K562 (cell line): ENCODE measurements around the gene MBOAT2. TPM values are rescaled to one million over a fixed set of nuclear protein-coding genes. Genes with fewer than 3 reads are reported as not detected.

Experiments used
- ATF7 ChIP-seq: fragments of 450-650 bp; IDR thresholded peaks from 2 replicates; pipeline ENCODE4 v1.7.1; 2014; ENCODE audit warnings: mild to moderate bottlenecking, moderate library complexity
- CTBP1 ChIP-seq: fragments of 450-650 bp; IDR thresholded peaks from 2 replicates; pipeline ENCODE4 v1.6.1; 2016; ENCODE audit warnings: borderline replicate concordance
- ETS2 ChIP-seq: IDR thresholded peaks from 2 replicates; pipeline ENCODE4 v1.6.1; 2016; ENCODE audit warnings: borderline replicate concordance, missing genetic modification characterization, mild to moderate bottlenecking, moderate library complexity, missing compliant biosample characterization; ENCODE audit not compliant: poor library complexity, severe bottlenecking
- GATA2 ChIP-seq: sonication (generic); formaldehyde crosslinking; IDR thresholded peaks from 2 replicates; pipeline ENCODE4 v1.4.0; 2020; ENCODE audit warnings: mild to moderate bottlenecking, missing genetic modification reagents
- NFE2 ChIP-seq: IDR thresholded peaks from 2 replicates; pipeline ENCODE4 v1.6.1; 2014; ENCODE audit warnings: antibody characterized with exemption, low read depth
- NRF1 ChIP-seq, 2 experiments: fragments of 450-650 bp; IDR thresholded peaks in 1 of 2; conservative IDR thresholded peaks in 1 of 2; 2 replicates each; pipeline ENCODE4 v1.6.1; 2014; ENCODE audit warnings: mild to moderate bottlenecking in 2 of 2
- RBM22 ChIP-seq: fragments of 200-400 bp; formaldehyde crosslinking; IDR thresholded peaks from 2 replicates; pipeline ENCODE4 v1.6.1; 2018; ENCODE audit warnings: low read length, low read depth; ENCODE audit not compliant: poor library complexity, severe bottlenecking
- SNIP1 ChIP-seq: fragments of 450-650 bp; IDR thresholded peaks from 2 replicates; pipeline ENCODE4 v1.7.1; 2017; ENCODE audit warnings: low read depth, mild to moderate bottlenecking
- THRAP3 ChIP-seq: fragments of 450-650 bp; IDR thresholded peaks from 2 replicates; pipeline ENCODE4 v1.6.1; 2016; ENCODE audit warnings: mild to moderate bottlenecking, inconsistent platforms, borderline replicate concordance
- WHSC1 ChIP-seq: IDR thresholded peaks from one replicate; pipeline ENCODE4 v1.6.1; 2012; ENCODE audit warnings: low read length, control low read depth, inconsistent platforms
- ZNF197 ChIP-seq: fragments of 200-800 bp; sonication (Bioruptor generic); IDR thresholded peaks from 2 replicates; pipeline ENCODE4 v1.6.1; 2016; ENCODE audit warnings: low read depth, missing genetic modification characterization, missing compliant biosample characterization
- polyA plus RNA-seq, 8 experiments: library from polyadenylated mRNA; depleted of rRNA in 4 of 8; stranded (reverse) in 5 of 8; unstranded in 3 of 8; fragments of >200 nt; fragmentation: Nextera tagmentation in 2 of 8; fragmentation: Illumina TruSeq in 1 of 8; extraction: Ambion mirVana in 2 of 8; extraction: Trizol in 1 of 8; gene quantifications; 2 replicates each; pipeline versions ENCODE4 v1.2.1 to v1.2.3, GENCODE V29; 2011 to 2014; ENCODE audit warnings: inconsistent platforms in 1 of 8, missing spikeins in 1 of 8
- total RNA-seq, 7 experiments: library from RNA; depleted of rRNA in 6 of 7; stranded (reverse); fragments of >200 nt in 6 of 7; fragmentation: Illumina TruSeq in 2 of 7; extraction: Trizol in 2 of 7; gene quantifications; 2 replicates each; pipeline versions ENCODE4 v1.2.1 to v1.2.3, GENCODE V29; 2011 to 2021; ENCODE audit warnings: low replicate concordance in 1 of 7
- TF ChIP-seq, protein P1 (sequence below), 2 experiments: fragments of 450-650 bp in 1 of 2; sonication (generic) in 1 of 2; formaldehyde crosslinking in 1 of 2; IDR thresholded peaks; 2 replicates each; pipeline versions ENCODE4 v1.7.1 to v1.9.0; 2016 to 2022; ENCODE audit warnings: inconsistent platforms in 1 of 2, mild to moderate bottlenecking in 1 of 2, missing genetic modification reagents in 1 of 2
- TF ChIP-seq, protein P2 (sequence below): fragments of 250-450 bp; sonication (Bioruptor Pico); IDR thresholded peaks from 2 replicates; pipeline ENCODE4 v1.4.0; 2020; ENCODE audit warnings: mild to moderate bottlenecking, moderate library complexity, borderline replicate concordance
- TF ChIP-seq, protein P3 (sequence below): sonication (generic); formaldehyde crosslinking; IDR thresholded peaks from 2 replicates; pipeline ENCODE4 v1.8.1; 2023; ENCODE audit warnings: mild to moderate bottlenecking, missing genetic modification reagents, moderate library complexity

MBOAT2 gene
- total and polyA plus RNA-seq, 9 of the 15 experiments (the other 6 are each of a cell fraction or from before 2014, with no cell fraction given): 8.4 to 122 (median 27.6) TPM

DNA sequence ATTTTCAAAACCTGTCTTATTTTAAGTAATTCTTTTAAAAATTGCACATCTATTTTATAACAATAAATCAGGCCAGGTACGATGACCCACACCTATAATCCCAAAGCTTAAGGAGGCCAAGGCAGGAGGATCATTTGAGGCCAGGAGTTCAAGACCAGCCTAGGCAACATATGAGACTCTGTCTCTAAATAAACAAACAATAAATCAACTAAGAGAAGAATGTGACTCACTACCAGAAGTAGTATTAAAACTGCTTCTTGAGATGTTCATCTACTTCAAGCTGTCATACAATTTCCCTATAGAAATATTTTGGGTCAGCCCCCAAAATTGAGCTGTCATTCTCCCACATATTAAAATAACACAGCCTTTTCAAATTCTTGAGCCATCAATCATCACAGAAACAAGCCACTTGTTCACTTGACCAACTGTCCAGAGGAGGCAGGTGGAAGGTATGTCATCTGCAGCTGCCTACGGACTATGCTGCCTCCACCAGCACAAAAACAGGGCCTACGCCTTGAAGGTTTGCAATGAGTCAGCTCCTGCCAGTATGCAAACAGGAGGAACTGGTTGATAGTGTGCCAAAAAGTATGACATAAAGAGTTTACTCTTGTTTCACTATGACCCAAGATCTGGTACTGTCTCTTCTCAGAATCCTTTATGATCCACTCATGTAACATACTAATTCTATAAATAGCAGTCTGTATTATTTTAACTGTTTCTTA lies 199.7 kb downstream of the MBOAT2 start (continued):
- TF ChIP-seq, protein P1, sequence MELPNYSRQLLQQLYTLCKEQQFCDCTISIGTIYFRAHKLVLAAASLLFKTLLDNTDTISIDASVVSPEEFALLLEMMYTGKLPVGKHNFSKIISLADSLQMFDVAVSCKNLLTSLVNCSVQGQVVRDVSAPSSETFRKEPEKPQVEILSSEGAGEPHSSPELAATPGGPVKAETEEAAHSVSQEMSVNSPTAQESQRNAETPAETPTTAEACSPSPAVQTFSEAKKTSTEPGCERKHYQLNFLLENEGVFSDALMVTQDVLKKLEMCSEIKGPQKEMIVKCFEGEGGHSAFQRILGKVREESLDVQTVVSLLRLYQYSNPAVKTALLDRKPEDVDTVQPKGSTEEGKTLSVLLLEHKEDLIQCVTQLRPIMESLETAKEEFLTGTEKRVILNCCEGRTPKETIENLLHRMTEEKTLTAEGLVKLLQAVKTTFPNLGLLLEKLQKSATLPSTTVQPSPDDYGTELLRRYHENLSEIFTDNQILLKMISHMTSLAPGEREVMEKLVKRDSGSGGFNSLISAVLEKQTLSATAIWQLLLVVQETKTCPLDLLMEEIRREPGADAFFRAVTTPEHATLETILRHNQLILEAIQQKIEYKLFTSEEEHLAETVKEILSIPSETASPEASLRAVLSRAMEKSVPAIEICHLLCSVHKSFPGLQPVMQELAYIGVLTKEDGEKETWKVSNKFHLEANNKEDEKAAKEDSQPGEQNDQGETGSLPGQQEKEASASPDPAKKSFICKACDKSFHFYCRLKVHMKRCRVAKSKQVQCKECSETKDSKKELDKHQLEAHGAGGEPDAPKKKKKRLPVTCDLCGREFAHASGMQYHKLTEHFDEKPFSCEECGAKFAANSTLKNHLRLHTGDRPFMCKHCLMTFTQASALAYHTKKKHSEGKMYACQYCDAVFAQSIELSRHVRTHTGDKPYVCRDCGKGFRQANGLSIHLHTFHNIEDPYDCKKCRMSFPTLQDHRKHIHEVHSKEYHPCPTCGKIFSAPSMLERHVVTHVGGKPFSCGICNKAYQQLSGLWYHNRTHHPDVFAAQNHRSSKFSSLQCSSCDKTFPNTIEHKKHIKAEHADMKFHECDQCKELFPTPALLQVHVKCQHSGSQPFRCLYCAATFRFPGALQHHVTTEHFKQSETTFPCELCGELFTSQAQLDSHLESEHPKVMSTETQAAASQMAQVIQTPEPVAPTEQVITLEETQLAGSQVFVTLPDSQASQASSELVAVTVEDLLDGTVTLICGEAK (IDR thresholded peaks at IDR 0.05): no peak
- TF ChIP-seq, protein P1 (CRISPR knock-in tag; IDR thresholded peaks at IDR 0.05): no peak
- TF ChIP-seq THRAP3 (no peak), NFE2 (peak; percentile 91), SNIP1 (no peak), CTBP1 (peak; percentile 47; the same call in 1 of the 2 replicates), NRF1 (conservative IDR thresholded peaks at IDR 0.05 in 1 of 2, IDR thresholded peaks at IDR 0.05 in 1 of 2) (no peak), ZNF197 (no peak), WHSC1 (no peak), GATA2 (no peak), ATF7 (peak; percentile 82), RBM22 (no peak), ETS2 (no peak)
- TF ChIP-seq, protein P2, sequence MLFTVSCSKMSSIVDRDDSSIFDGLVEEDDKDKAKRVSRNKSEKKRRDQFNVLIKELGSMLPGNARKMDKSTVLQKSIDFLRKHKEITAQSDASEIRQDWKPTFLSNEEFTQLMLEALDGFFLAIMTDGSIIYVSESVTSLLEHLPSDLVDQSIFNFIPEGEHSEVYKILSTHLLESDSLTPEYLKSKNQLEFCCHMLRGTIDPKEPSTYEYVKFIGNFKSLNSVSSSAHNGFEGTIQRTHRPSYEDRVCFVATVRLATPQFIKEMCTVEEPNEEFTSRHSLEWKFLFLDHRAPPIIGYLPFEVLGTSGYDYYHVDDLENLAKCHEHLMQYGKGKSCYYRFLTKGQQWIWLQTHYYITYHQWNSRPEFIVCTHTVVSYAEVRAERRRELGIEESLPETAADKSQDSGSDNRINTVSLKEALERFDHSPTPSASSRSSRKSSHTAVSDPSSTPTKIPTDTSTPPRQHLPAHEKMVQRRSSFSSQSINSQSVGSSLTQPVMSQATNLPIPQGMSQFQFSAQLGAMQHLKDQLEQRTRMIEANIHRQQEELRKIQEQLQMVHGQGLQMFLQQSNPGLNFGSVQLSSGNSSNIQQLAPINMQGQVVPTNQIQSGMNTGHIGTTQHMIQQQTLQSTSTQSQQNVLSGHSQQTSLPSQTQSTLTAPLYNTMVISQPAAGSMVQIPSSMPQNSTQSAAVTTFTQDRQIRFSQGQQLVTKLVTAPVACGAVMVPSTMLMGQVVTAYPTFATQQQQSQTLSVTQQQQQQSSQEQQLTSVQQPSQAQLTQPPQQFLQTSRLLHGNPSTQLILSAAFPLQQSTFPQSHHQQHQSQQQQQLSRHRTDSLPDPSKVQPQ (CRISPR knock-in tag): no peak
- TF ChIP-seq, protein P3, sequence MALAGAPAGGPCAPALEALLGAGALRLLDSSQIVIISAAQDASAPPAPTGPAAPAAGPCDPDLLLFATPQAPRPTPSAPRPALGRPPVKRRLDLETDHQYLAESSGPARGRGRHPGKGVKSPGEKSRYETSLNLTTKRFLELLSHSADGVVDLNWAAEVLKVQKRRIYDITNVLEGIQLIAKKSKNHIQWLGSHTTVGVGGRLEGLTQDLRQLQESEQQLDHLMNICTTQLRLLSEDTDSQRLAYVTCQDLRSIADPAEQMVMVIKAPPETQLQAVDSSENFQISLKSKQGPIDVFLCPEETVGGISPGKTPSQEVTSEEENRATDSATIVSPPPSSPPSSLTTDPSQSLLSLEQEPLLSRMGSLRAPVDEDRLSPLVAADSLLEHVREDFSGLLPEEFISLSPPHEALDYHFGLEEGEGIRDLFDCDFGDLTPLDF (CRISPR knock-in tag): no peak
